Measurements from ENCODE around the gene PEAR1.

PEAR1 gene

DNA sequence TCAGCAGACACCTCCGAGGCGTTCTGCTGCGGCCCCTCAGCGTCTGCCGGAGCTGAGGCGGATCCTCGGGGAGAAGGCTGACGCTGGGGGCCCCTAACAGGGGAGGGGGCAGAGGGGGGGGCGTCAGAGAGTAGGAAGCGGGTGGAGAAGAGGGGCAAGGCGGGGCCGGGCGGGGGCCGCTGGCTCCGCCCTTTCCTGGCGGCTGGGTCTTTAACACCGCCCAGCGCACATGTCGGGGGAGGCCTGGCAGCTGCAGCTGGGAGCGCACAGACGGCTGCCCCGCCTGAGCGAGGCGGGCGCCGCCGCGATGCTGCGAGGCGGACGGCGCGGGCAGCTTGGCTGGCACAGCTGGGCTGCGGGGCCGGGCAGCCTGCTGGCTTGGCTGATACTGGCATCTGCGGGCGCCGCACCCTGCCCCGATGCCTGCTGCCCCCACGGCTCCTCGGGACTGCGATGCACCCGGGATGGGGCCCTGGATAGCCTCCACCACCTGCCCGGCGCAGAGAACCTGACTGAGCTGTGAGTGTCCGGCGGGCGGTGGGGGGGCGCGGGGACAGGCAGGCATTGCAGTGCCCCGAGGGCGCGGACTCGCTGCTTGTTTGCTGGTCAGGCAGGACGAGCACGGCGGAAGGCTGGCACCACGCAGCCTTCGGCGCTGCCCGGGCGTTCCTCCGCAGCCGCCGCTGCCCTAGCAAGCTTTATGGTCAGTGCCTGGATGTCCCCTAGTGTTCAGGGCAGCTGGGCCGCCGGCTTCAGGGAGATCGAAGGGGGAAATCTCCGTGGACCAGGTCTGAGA, 32.7 kb upstream of the PEAR1 start, which contains the start of gene NTRK1:
Gene NTRK1, plus strand, starts transcription at position 238 of the 796 bp plus-strand sequence. Its CDS starts 70 bp downstream, at position 308.
- Histone ChIP-seq H3K27ac (ENCODE audit: low read depth, low read length) (no peak within 1 kb of the TSS), H3K9me3 (ENCODE audit: control insufficient read depth, insufficient read depth, low read depth, low read length) (no peaks in the 10 kb centered on the region), H3K9ac (ENCODE audit: low read length) (no peak within 1 kb of the TSS), H3K4me1 (ENCODE audit: control insufficient read depth, insufficient read depth, low read length) (peaks cover 21% of the 10 kb centered on the region), H3K27me3 (ENCODE audit: control insufficient read depth, insufficient read depth, low read length) (peaks cover 97% of the 10 kb centered on the region), H3K4me3 (ENCODE audit: low read depth, low read length) (peak within 1 kb of the TSS; percentile 74), H3K36me3 (ENCODE audit: control insufficient read depth, insufficient read depth, low read length) (no peaks in the 10 kb centered on the region)

GRCh38 chr1:156862584-156862983, 30.9 kb upstream of the PEAR1 start:
- Histone ChIP-seq H3K27me3 (ENCODE audit: control insufficient read depth, insufficient read depth, low read length) (peaks cover 82% of the 10 kb centered on the region), H3K27ac (ENCODE audit: low read depth, low read length) (no peak overlapping the region), H3K9ac (ENCODE audit: low read length) (no peak overlapping the region), H3K4me3 (ENCODE audit: low read depth, low read length) (no peak overlapping the region), H3K9me3 (ENCODE audit: control insufficient read depth, insufficient read depth, low read depth, low read length) (no peaks in the 10 kb centered on the region), H3K4me1 (ENCODE audit: control insufficient read depth, insufficient read depth, low read length) (peaks cover 29% of the 10 kb centered on the region), H3K36me3 (ENCODE audit: control insufficient read depth, insufficient read depth, low read length) (no peaks in the 10 kb centered on the region)

GRCh38 chr1:156862997-156863599, 30.4 kb upstream of the PEAR1 start:
- Histone ChIP-seq H3K27ac (ENCODE audit: low read depth, low read length) (no peak overlapping the region), H3K36me3 (ENCODE audit: control insufficient read depth, insufficient read depth, low read length) (no peaks in the 10 kb centered on the region), H3K27me3 (ENCODE audit: control insufficient read depth, insufficient read depth, low read length) (peaks cover 79% of the 10 kb centered on the region), H3K9me3 (ENCODE audit: control insufficient read depth, insufficient read depth, low read depth, low read length) (no peaks in the 10 kb centered on the region), H3K4me3 (ENCODE audit: low read depth, low read length) (no peak overlapping the region), H3K9ac (ENCODE audit: low read length) (no peak overlapping the region), H3K4me1 (ENCODE audit: control insufficient read depth, insufficient read depth, low read length) (peaks cover 25% of the 10 kb centered on the region)

GRCh38 chr1:156863631-156864030, 29.9 kb upstream of the PEAR1 start:
- Histone ChIP-seq H3K4me1 (ENCODE audit: control insufficient read depth, insufficient read depth, low read length) (peaks cover 20% of the 10 kb centered on the region), H3K9me3 (ENCODE audit: control insufficient read depth, insufficient read depth, low read depth, low read length) (no peaks in the 10 kb centered on the region), H3K9ac (ENCODE audit: low read length) (no peak overlapping the region), H3K27me3 (ENCODE audit: control insufficient read depth, insufficient read depth, low read length) (peaks cover 79% of the 10 kb centered on the region), H3K36me3 (ENCODE audit: control insufficient read depth, insufficient read depth, low read length) (no peaks in the 10 kb centered on the region), H3K27ac (ENCODE audit: low read depth, low read length) (no peak overlapping the region), H3K4me3 (ENCODE audit: low read depth, low read length) (no peak overlapping the region)

DNA sequence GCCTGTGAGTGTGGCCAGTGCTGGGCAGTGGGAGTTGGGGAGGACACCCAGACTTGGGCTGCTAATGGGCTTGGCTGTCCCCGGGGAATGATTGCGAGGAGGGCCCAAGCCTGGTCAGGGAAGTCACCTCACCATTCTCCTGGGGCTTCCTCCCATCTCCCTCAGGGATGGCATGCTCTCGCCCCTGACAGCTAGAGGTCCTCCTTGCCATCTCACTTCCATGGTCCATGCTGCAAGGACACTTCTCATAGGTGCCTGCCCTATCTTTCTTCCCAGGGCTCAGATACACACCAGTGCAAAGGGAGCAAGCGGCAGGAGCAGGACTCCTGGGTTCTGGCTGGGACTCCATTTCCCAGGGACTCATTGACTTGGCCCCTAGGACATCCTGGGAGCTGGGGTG, 28.7 kb upstream of the PEAR1 start:
- Histone ChIP-seq H3K4me3 (ENCODE audit: low read depth, low read length) (no peak overlapping the region), H3K4me1 (ENCODE audit: control insufficient read depth, insufficient read depth, low read length) (peaks cover 13% of the 10 kb centered on the region), H3K27ac (ENCODE audit: low read depth, low read length) (no peak overlapping the region), H3K9me3 (ENCODE audit: control insufficient read depth, insufficient read depth, low read depth, low read length) (no peaks in the 10 kb centered on the region), H3K27me3 (ENCODE audit: control insufficient read depth, insufficient read depth, low read length) (peaks cover 69% of the 10 kb centered on the region), H3K9ac (ENCODE audit: low read length) (no peak overlapping the region), H3K36me3 (ENCODE audit: control insufficient read depth, insufficient read depth, low read length) (no peaks in the 10 kb centered on the region)

DNA sequence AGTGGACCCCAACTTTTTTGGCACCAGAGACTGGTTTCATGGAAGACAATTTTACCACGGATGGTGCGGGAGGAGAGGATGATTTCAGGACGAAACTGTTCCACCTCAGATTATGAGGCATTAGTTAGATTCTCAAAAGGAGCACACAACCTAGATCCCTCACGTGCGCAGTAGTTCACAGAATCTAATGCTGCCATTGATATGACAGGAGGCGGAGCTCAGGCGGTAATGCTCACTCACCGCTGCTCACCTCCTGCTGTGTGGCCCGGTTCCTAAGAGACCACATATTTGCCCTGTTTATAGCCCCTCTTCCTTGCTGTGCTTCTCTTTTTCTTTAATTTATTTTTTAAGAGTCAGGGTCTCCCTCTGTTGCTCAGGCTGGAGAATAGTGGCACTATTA, 28.3 kb upstream of the PEAR1 start:
- Histone ChIP-seq H3K9me3 (ENCODE audit: control insufficient read depth, insufficient read depth, low read depth, low read length) (no peaks in the 10 kb centered on the region), H3K36me3 (ENCODE audit: control insufficient read depth, insufficient read depth, low read length) (no peaks in the 10 kb centered on the region), H3K9ac (ENCODE audit: low read length) (no peak overlapping the region), H3K27me3 (ENCODE audit: control insufficient read depth, insufficient read depth, low read length) (peaks cover 65% of the 10 kb centered on the region), H3K4me3 (ENCODE audit: low read depth, low read length) (no peak overlapping the region), H3K4me1 (ENCODE audit: control insufficient read depth, insufficient read depth, low read length) (peaks cover 11% of the 10 kb centered on the region), H3K27ac (ENCODE audit: low read depth, low read length) (no peak overlapping the region)

- H3K4me3 ChIP-seq (ENCODE audit: low read depth, low read length): no peak overlapping the region
- H3K9me3 ChIP-seq (ENCODE audit: control insufficient read depth, insufficient read depth, low read depth, low read length): no peaks in the 10 kb centered on the region
- H3K27ac ChIP-seq (ENCODE audit: low read depth, low read length): no peak overlapping the region
- H3K9ac ChIP-seq (ENCODE audit: low read length): no peak overlapping the region
- peaks cover 59% of the 10 kb centered on the region for H3K27me3 ChIP-seq (ENCODE audit: control insufficient read depth, insufficient read depth, low read length)
- no peaks in the 10 kb centered on the region for H3K36me3 ChIP-seq (ENCODE audit: control insufficient read depth, insufficient read depth, low read length)
- peaks cover 11% of the 10 kb centered on the region for H3K4me1 ChIP-seq (ENCODE audit: control insufficient read depth, insufficient read depth, low read length)
Observed at GRCh38 chr1:156865865-156866248, 27.7 kb upstream of the PEAR1 start.

DNA sequence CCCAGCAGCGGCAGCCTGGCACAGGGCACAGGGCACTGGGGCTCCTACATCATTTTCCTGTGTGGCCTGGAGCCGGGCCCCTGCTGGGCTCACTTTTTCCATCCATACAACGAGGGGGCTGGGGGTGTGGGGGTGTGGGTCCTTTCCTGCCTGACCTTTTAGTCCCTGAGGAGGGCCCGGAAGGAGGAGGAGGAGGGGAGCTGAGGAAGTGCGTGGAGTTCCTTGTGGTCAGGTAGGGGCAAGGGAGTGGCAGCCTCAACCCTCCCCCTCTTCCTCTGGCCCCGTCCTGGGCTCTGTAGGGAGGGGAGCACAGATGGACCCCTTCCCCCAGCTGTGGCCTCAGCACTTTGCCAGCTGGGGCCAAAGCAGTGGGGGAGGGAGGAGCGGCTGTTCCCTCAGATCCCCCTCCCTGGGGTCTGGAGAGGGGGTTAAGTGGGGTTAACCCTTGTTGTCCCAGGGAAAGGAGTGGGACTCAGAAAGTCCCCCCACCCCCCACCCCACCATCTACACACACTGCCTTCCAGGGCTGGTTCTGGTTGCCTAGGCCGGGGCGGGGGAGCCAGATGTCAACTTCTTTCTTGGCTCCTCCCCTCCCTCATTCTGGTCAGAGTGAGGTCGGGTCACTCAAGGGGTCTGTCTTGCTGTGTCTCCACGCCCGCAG, 27.1 kb upstream of the PEAR1 start:
- Histone ChIP-seq H3K27me3 (ENCODE audit: control insufficient read depth, insufficient read depth, low read length) (peaks cover 54% of the 10 kb centered on the region), H3K27ac (ENCODE audit: low read depth, low read length) (no peak overlapping the region), H3K9ac (ENCODE audit: low read length) (no peak overlapping the region), H3K4me1 (ENCODE audit: control insufficient read depth, insufficient read depth, low read length) (peaks cover 8% of the 10 kb centered on the region), H3K36me3 (ENCODE audit: control insufficient read depth, insufficient read depth, low read length) (no peaks in the 10 kb centered on the region), H3K9me3 (ENCODE audit: control insufficient read depth, insufficient read depth, low read depth, low read length) (no peaks in the 10 kb centered on the region), H3K4me3 (ENCODE audit: low read depth, low read length) (no peak overlapping the region)

- Histone ChIP-seq H3K27me3 (ENCODE audit: control insufficient read depth, insufficient read depth, low read length) (peaks cover 39% of the 10 kb centered on the region), H3K36me3 (ENCODE audit: control insufficient read depth, insufficient read depth, low read length) (no peaks in the 10 kb centered on the region), H3K4me3 (ENCODE audit: low read depth, low read length) (no peak overlapping the region), H3K9ac (ENCODE audit: low read length) (no peak overlapping the region), H3K4me1 (ENCODE audit: control insufficient read depth, insufficient read depth, low read length) (peaks cover 8% of the 10 kb centered on the region), H3K27ac (ENCODE audit: low read depth, low read length) (no peak overlapping the region), H3K9me3 (ENCODE audit: control insufficient read depth, insufficient read depth, low read depth, low read length) (no peaks in the 10 kb centered on the region)
Observed at GRCh38 chr1:156868341-156868740, 25.2 kb upstream of the PEAR1 start.

- H3K4me1 ChIP-seq (ENCODE audit: control insufficient read depth, insufficient read depth, low read length): peaks cover 8% of the 10 kb centered on the region
- no peak overlapping the region for H3K9ac ChIP-seq (ENCODE audit: low read length)
- peaks cover 33% of the 10 kb centered on the region for H3K27me3 ChIP-seq (ENCODE audit: control insufficient read depth, insufficient read depth, low read length)
Observed at GRCh38 chr1:156869455-156869854, 24.1 kb upstream of the PEAR1 start.

GRCh38 chr1:156873659-156874058, 19.9 kb upstream of the PEAR1 start:
- Histone ChIP-seq H3K9me3 (ENCODE audit: control insufficient read depth, insufficient read depth, low read depth, low read length) (no peaks in the 10 kb centered on the region), H3K9ac (ENCODE audit: low read length) (no peak overlapping the region), H3K36me3 (ENCODE audit: control insufficient read depth, insufficient read depth, low read length) (no peaks in the 10 kb centered on the region), H3K27me3 (ENCODE audit: control insufficient read depth, insufficient read depth, low read length) (peaks cover 50% of the 10 kb centered on the region), H3K4me3 (ENCODE audit: low read depth, low read length) (no peak overlapping the region), H3K4me1 (ENCODE audit: control insufficient read depth, insufficient read depth, low read length) (0 out of 2 replicates have a peak, but pooled peaks cover 5% of the 10 kb centered on the region), H3K27ac (ENCODE audit: low read depth, low read length) (no peak overlapping the region)

More at GRCh38 chr1:156869455-156869854, 24.1 kb upstream of the PEAR1 start:
- Histone ChIP-seq H3K9me3 (ENCODE audit: control insufficient read depth, insufficient read depth, low read depth, low read length) (no peaks in the 10 kb centered on the region), H3K36me3 (ENCODE audit: control insufficient read depth, insufficient read depth, low read length) (no peaks in the 10 kb centered on the region), H3K4me3 (ENCODE audit: low read depth, low read length) (no peak overlapping the region), H3K27ac (ENCODE audit: low read depth, low read length) (no peak overlapping the region)
